Muscle of back (tissue), 11 donors: ENCODE results near the gene CST11. TPM values are rescaled to one million over a fixed set of nuclear protein-coding genes. Genes with fewer than 3 reads are reported as not detected.

ENCODE experiments used
- DNase-seq, 3 donors: peaks; one replicate each; pipeline versions ENCODE4 v3.0.0 to v3.0.0-alpha.2; 2013
- polyA plus RNA-seq, 10 donors: library from polyadenylated mRNA; unstranded; fragments of 120-200 nt; gene quantifications; one replicate each; pipeline ENCODE4 v1.2.1, GENCODE V29; 2013; ENCODE audit not compliant: insufficient read length in 10 of 10

The CST11 gene
- polyA plus RNA-seq, 10 donors: not detected

DNA sequence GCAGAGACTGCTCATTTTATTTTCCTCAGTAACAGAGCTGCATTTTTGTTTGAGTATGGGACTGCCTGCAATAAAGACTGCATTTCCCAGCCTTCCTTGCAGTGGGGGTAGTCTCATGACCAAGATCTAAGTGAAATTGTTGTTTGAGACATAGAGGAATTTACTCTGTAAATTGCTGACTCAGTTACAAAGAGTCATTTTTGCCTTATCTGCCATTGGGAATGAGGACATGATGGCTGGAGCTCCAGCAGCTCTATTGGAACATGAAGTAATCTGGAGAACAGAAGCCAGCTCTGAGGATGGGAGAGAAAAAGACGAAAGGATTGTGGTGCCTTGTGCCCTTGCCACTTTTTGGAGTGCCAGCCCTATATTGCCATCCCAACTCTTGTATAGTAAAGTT is 2.1 kb upstream of the CST11 start:
- no peak for DNase-seq

DNA sequence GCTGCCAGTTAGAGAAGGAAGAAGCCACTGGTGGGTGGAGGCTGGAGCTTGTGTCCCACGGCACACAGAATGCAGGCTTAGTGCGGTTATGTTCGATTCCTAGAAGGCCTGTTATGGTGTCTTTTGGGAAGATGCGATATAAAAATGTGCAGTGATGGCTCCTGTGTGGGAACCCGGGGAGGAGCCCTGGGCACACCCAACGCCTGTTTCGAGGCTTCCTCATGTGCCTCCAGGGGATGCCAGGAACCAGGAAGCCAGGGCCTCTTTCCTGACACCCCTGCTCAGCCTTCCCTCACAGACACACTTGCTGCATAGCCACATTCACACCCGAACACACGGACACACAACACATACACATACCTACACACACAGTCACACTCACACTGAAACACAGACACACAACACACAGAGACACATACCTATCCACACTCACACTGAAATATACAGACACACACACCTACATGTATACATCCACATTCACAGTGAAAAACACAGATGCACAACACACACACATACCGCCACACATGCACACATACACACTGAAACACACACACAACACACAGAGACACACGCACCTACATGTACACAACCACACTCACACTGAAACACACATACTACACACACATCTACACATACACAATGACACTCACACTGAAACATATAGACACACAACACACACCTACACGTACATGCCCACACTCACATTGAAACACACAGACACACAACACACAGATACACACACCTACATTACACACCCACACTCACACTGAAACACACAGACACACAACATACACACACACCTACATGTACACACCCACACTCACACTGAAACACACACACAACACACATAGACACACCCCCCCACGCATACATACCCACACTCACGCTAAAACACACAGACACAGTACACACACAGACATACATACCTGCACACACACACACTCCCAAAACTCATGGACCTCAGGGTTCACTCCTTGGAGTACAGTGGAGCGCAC is 1.2 kb upstream of the CST11 start:
- DNase-seq: no peak

DNA sequence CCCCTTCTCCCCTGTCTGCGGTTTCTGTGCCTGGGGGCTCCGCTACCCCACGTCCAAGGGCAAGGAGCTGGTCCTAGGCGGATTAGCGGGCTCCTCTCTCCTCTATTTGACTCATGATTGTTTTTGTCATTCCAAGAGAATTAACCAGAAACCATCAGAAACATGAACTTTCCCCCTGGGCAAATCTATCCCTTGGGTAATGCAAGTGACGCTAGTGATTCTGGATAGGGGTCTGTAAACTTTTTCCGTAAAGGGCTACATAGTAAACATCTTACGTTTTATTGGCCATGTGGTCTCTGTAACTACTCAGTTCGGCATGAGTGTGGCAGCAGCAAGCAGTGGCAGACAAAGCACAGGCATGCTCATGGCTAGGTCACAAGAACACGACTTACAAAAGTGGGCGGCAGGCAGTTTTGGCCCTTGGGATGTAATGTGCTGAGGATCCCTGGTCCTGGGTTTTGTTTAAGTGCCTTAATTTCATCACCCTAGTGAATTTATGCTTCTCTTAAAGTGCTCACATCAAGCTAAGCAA is 654 bp downstream of the CST11 start:
- no peak for DNase-seq

DNA sequence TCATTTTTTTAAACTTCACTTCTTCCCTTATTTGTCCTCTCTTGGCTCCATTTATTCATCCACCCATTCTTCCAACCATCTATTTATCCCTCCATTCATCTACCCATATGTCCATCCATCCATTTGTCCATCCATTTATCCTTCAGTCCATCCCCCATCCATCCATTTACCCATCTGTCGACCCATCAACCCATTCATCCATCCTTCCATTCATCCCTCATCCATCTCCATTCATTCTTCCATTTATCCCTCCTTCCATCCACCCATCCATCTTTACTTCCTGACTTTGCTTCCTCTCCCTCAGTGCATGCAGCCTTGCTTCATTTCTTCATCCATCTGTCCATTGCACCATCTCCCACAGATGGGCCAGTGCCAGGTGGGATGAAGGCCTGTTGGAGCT is 1.8 kb downstream of the CST11 start:
- DNase-seq: no peak

DNA sequence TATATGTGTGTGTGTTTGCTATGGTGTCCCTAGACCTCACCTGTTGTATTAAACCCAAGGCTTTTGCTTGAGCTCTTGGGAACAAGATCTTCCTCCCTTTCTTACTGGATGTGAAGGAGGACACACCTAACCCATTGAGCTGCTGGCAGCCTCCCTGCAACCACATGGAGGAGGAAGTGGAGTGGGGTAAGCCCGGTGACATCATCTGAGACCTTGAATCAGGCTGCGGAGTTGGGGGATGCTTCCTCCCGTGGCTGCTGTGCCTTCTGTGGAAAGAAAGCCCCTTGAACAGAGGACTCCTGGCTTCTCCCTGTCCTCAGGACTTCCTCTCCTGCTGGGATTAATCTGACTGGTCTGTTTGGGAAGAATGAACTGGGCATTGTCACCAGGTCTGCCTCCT is 3.3 kb downstream of the CST11 start:
- DNase-seq: no peak

DNA sequence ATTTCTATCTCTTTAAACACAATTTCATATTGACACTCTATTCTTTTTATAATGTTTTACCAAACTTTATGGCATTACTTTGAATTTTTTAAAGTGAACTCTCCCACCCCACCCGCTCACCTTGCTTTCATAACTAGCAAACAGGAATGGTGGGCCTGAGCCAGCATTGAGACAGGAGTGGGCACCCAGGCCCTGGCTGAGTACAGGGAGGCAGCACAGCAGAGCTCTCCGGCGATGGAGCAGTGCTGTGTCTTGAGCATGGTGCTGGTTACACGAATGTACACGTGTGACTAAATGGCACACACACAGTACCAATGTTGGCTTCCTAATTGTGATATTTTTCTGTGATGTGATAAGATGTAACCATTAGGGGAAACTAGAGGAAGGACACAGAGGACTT is 4.5 kb downstream of the CST11 start:
- DNase-seq: no peak

DNA sequence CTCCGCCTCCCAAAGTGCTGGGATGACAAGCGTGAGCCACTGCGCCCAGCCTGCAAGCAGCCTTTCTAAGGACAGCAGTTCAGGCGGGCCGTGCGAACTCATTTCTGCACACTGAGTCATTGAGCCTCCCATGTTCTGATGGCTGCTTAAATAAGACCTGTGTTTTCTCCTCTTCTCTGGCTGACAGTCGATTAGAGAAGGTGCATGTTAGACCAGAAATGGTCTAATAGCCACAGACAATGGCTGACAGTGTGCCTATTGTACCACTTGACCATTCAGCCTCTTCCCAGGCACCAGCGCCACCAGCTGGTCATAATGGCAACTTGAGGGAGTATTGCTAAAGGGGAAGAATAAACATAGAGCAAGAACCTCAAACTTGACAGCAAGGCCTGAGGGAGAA is 6.2 kb downstream of the CST11 start:
- no peak for DNase-seq

DNA sequence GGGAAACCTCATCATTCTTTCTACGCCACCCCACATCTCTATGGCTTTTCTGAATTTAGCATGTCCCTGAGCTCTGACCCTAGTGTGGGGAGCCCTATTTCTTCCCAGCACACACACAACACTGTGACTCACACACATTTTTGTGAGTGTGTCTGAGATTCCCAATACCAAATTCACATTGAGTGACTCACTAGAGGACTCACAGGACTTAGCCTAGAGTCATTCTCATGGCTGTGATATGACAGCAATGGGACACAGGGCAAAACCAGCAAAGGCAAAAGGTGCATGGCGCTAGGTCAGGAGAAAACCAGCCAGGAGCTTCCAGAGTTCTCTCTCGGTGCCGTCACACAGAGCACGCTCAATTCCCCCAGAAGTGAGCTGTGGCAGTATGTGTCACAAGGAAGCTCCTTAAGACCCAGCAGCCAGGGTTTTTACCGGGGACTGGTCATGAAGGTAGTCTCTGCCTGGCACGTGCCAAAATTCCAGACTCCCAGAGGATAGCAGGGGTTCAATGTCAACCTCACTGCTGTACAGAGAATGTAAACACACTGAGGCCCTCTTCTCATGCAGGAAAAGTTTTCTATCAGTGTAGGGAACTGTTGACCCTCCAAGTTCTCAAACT is 7.0 kb downstream of the CST11 start:
- DNase-seq: peak in 1 of 3 donors; percentile 66

DNA sequence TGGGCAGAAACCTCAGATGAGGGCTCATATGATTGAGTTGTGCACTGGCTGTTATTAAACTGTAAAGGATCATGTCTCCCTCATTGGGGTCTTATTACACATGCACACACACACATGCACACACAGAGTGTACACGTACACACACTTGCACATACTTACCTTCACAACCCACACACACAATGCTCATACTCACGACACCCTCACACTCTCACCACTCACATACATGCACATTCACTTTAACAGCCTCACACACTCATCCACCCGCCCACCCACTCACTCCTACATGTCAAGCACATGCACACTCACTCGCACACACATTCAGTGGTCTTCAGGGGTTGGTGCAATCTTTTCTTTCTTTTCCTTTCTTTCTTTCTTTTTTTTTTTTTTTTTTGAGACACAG is 7.8 kb downstream of the CST11 start:
- no peak for DNase-seq

DNA sequence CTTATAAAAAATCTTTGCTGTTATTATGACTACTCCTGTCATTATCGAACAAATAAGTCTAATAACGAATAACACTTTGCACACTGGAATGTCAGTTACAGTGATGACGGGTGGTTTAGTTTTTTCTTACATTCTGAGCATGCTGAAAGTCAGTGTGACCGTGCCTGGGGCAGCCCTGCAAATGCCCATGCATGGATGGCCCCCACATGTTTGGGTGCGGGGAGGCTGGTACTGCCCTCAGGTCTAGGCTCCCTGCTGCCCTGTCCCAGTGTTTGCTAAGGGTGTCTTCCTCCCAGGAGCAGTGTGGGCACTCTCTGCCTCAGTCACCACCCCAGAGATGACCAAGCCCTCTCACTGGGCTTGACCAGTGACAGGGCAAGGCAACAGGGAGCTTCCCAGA is 10.2 kb downstream of the CST11 start:
- no peak for DNase-seq

DNA sequence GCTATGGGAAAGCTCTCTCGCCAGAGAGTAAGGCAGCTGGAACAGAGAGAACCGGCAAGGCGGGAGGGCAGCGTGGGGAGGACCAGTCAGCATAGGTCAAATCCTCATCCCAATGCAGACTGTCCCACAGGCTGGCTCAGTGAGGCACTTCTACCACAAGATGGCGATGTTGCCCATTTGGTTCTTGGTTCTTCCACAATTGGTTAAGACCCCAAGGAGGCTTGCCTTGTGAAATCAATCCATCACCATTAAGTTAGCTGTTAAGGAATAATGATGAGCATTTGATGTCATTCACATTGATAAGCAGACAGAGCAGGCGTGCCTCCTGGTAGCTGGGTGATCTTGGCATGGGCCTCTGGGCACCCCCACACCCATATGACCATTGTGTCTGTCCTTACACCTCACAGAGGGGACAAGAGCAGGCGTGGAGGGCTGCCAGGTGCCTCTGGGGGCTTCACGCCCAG is 10.8 kb downstream of the CST11 start:
- peak; percentile 71 to 85 (median 75) for DNase-seq

DNA sequence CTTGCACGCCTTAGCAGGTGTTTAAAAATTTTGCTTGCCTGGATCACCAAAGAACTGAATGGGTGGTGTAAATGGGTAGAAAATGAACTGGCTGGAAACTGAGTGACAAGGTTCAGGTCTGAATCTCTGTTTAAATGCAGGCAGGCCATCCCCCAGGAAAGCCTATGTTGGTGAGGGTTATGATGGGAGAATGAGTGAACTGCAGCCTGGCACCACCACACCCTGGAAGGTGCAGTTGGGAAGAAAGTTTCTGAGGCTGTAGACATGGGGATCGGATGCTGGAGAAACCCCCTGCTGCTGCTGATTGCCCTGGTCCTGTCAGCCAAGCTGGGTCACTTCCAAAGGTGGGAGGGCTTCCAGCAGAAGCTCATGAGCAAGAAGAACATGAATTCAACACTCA is 12.7 kb downstream of the CST11 start:
- DNase-seq: no peak

DNA sequence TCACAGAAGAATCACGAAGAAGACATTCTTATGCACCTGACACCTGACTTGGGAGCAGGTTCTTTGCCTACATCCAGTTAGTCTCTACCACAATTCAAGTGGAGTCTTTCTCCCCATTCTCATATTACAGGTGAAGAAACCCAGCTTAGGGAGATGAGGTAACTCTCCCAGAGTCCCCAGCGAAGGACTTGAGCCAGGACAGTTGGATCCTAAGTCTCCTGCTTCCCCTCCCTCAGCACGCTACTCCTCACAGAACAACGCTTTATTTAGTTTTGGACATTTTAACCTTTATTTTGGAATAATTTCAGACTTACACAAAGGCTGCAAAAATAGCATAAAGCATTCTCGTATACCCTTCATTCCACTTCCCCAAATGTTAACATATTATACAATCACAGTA is 14.0 kb downstream of the CST11 start:
- DNase-seq: peak in 1 of 3 donors; percentile 43

DNA sequence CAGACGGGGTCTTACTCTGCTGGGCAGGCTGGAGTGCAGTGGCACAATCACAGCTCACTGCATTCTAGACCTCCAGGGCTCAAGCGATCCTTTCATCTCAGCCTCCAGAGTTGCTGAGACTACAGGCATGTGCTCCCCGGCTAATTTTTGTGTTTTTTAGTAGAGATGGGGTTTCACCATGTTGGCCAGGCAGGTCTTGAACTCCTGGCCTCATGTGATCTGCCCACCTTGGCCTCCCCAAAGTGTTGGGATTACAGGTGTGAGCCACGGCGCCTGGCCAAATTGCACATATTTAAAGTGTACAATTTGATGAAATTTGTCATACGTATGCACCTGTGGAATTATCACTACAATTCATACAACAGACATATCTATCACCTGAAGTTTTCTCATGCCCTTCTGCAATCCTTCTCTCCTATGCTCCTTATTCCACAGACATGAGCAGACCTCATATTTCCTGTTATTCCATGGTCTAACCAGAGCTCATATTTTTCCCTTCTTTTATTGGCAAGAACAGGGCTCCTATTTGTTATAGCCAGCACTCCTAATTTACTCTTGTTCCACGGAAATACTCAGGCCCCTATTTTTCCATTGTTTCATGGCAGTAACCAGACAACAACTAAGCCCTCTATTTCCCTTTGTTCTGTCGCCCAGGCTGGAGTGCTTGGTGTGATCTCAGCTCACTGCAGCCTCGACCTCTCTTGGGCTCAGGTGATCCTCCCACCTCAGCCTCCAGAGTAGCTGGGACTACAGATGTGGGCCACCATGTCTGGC is 15.4 kb downstream of the CST11 start:
- DNase-seq: peak in 1 of 3 donors; percentile 31

DNA sequence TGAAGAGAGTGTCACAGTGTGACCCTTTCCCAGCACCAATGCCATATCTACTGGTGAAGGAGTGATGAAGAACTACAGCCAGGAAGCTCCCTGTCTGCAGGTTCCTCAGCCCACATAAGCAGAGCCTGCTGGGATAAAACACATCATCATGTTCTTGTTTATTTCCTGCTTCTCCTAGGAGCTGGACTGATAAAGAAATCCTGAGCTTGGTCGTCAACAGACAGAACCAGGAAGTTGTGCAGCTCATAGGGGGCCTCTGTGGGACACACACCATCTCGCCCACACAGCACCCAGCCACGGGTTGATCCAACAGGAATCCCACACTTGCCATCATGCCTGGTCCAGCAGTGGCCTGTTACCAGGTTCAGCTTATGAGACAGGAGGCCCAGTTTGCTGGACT is 16.0 kb downstream of the CST11 start:
- DNase-seq: no peak

DNA sequence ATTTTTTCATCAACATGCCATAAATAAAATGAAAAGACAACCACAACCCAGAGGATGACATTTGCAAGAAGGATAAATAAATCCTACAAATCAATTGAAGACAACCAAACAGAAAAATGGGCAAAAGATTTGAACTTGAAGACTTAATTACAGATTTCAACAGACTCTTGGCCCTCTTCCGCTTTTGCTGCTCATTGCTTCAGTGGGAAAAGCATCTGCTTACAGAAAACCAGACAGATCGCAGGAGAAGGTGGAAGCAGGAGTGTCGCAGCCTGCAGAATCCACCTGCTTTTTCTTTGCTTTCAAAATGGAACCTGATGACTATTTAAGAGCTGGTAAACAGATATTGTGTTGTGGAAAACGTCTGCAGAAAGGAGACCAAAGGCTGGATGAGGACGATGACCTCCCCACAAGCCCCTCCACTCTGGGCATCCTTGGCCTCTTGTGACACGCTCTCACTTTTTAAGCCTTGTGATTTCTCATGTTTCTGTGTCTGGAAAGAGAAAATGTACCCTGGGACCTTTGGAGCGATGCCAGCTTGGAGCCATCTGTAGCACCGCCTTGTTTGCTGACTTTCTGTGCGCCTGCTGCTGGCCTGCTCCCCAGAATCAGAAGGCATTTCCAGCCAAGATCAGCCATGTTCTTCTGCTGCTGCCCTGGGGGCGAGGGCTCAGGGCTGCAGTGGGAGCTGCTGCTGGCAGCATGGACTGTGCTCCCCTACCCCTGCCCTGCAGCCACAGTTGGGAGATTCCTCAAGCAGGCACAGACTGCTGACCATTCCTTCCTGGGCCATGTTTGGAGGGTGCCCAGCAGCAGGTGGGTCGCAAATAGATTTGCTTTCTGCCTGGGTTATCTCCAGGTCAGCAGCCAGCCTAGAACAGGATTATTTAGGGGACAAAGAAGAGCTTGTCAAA is 16.8 kb downstream of the CST11 start:
- DNase-seq: peak in 1 of 3 donors; percentile 49

DNA sequence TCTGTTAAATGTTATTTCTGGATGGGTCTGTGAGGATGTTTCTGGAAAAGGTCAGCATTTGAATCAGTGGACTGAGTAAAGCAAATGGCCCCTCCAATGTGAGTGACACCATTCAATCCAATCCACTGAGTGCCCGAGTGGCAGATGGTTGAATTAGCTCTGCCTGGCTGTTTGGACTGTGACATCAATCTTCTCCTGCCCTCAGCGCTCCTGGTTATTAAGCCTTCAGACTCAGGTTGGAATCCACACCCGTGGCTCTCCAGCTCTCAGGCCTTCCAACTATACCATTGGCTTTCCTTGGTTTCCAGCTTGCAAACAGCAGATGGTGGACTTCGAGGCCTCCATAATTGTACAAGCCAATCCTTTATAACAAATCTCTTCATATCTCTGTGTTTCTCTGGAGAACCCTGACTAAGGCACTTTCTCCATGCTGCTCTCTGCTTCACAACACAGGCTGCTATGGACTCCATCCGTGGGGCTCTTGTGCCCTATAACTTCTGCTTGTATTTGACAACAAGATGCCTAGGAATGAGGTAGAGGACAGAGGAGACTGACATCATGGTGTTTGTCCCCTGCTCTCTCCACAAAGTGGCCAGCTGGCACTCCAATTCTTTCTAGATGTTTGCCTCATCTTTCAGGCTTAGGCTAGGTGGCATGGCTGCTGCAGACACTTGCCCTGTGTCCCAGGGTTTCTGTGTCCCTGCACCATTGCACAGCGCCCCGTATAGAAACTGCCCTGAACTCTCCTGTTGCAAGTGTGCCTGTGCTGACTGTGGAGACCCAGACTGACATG is 18.0 kb downstream of the CST11 start:
- no peak for DNase-seq

DNA sequence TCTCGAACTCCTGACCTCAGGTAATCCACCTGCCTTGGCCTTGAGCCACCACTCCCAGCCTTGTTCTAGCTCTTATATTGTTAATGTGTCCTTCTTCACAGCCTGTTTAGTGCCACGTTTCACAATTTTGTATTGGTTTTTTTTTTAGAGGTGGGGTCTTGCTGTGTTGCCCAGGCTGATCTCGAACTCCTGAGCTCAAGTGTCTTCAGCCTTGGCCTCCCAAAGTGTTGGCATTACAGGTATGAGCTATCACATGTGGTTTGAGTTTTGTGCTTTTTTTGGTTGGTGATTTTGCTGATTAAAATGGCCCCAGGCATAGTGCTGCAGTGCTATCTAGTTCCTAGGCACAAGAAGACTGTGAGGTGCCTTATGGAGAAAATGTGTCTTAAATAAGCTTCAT is 19.0 kb downstream of the CST11 start:
- DNase-seq: no peak

DNA sequence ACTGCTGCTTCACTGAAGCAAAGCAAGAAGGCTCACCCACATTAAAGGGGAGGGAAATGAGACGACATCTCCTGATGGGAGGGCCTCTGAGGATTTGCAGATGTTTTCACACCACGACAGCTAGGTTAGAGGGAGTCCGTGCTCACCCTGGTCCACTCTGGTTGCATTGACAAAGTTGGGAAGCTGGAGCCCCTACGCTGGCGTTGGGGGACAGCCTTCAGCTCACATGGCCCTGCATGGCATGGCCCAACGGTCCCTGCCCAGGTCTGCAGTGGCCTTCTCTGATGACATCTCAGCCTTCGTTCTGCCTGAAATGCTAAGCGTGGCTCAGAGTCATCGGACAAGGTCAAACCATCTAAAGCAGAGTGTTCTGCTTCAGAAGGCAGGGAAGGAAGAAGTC is 27.5 kb downstream of the CST11 start:
- DNase-seq: no peak
